Measurements from ENCODE around the gene C16orf82. TPM values are rescaled to one million over a fixed set of nuclear protein-coding genes. Genes with fewer than 3 reads are reported as not detected.

The C16orf82 gene
- total RNA-seq, 2 donors from 2014 or later, result not detected

DNA sequence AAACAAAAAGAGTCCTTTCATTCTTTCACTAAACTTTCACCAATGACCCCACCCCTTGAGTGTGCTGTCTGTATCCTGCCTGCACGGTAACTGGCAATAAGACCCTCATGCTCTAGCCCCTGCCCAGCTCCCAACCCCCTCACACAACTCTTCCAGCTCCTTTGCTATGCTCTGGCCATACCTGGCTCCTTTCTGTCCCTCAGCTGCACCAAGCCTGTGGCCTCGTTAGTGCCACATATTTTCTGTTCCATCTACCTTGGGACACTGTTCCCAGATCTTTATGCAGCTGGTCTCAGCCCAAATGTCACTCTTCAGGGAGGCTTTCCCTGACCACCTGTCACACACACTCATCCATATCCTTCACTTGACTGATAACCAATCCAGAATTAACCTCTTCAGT lies 47.3 kb downstream of the C16orf82 start:
- no peaks in the 10 kb centered on the region for H3K9me3 ChIP-seq
- intact Hi-C loops (cut with DNase I), result no loop called here

DNA sequence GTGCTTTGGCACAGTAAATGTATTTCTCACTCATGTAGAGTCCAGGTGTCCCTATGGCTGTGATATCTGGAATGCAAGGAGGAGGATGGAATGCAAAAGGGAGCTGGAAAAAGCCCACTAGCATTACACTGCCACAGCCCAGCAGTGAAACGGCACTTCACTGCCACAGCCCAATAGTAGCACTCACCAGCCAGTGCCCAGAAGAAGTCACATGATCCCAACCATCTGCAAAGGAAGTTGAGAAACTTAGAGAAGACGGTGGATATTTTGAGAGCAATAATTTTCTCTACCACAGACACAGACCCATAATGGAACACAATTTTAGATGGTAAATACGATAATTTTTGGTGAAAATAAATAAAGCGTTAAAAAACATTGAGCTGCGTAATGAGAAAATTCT lies 51.8 kb downstream of the C16orf82 start:
- H3K27ac ChIP-seq, result no peak overlapping the region
- H3K27me3 ChIP-seq, result no peaks in the 10 kb centered on the region
- no peak for DNase-seq

More for the DNA sequence above, 47.3 kb downstream of the C16orf82 start:
- H3K4me3 ChIP-seq, result no peak overlapping the region
- H3K4me1 ChIP-seq, result peaks cover 3% of the 10 kb centered on the region
- H3K27ac ChIP-seq, result no peak overlapping the region
- TF ChIP-seq CTCF (IDR thresholded peaks at IDR 0.05), result no peak
- H3K36me3 ChIP-seq, result no peaks in the 10 kb centered on the region
- no peak for DNase-seq
- no peak overlapping the region for H3K9ac ChIP-seq (ENCODE audit: low read depth in 2 of 2, low read length in 2 of 2)
- no peaks in the 10 kb centered on the region for H3K27me3 ChIP-seq

More for the DNA sequence above, 51.8 kb downstream of the C16orf82 start:
- Histone ChIP-seq H3K4me1 (no peaks in the 10 kb centered on the region), H3K9me3 (no peaks in the 10 kb centered on the region), H3K36me3 (no peaks in the 10 kb centered on the region), H3K4me3 (no peak overlapping the region), H3K9ac (ENCODE audit: low read depth in 2 of 2, low read length in 2 of 2) (no peak overlapping the region)
- no peak for TF ChIP-seq CTCF (IDR thresholded peaks at IDR 0.05)
- intact Hi-C loops (cut with DNase I), result no loop called here

Other genes with a start within 250 kb of the C16orf82 start
- gene KDM8, start 136.6 kb downstream of the C16orf82 start, total RNA-seq, result 1 to 10 TPM; 5.2 to 7.1 TPM
- 10 to 100 TPM; 37.6 to 58.2 TPM for gene NSMCE1, start 201.8 kb downstream of the C16orf82 start, total RNA-seq
- 10 to 100 TPM; 74.8 to 80.0 TPM for gene IL4R, start 247.0 kb downstream of the C16orf82 start, total RNA-seq